GM12878 (cell line): ENCODE measurements around the gene TAF6. TPM values are rescaled to one million over a fixed set of nuclear protein-coding genes. Genes with fewer than 3 reads are reported as not detected.

Experiments
- ATAC-seq: fragments of 200-7000 bp; cut with Tn5 transposase; 3 replicates; pipeline ENCODE4 v1.9.1; 2020; ENCODE audit warnings: mild to moderate bottlenecking, moderate library complexity
- BruUV-seq: library from RNA; stranded (reverse); fragments of 400-500 nt; replicated peaks from 2 replicates; lab custom pipeline; 2021; lab: Mats Ljungman, UMichigan
- CTCF ChIA-PET: fragments of 300-600 bp; sonication (Branson Sonifier 250); formaldehyde crosslinking; extraction: SDS; loops from one replicate; lab custom pipeline; 2021; ENCODE audit warnings: inconsistent platforms; lab: Yijun Ruan, JAX
- POLR2A ChIA-PET: fragments of 350-600 bp; formaldehyde crosslinking; extraction: SDS; loops from one replicate; lab custom pipeline; 2021; ENCODE audit warnings: inconsistent platforms; lab: Charles Lee
- RAD21 ChIA-PET: fragments of 300-600 bp; sonication (Branson Sonifier 250); formaldehyde crosslinking; loops from one replicate; lab custom pipeline; 2023; ENCODE audit warnings: antibody characterized with exemption; ENCODE audit not compliant: unreplicated experiment; lab: Charles Lee
- SMC1A ChIA-PET: fragments of 300-600 bp; sonication (Branson Sonifier 250); formaldehyde crosslinking; loops from one replicate; lab custom pipeline; 2023; ENCODE audit not compliant: unreplicated experiment, uncharacterized antibody; lab: Charles Lee
- DNase-seq: peaks from one replicate; pipeline ENCODE4 v3.0.0-alpha.2; 2011; ENCODE audit warnings: low read depth, low spot score
- FAIRE-seq: peaks from 3 replicates; lab custom pipeline; 2011; peaks lifted over from hg19 to GRCh38; lab: Jason Lieb, UNC
- H2AFZ ChIP-seq: 2 replicates; pipeline ENCODE4 v1.6.0; 2011; ENCODE audit warnings: low read depth, low read length, control low read depth; ENCODE audit not compliant: control insufficient read depth
- H3K27ac ChIP-seq: 2 replicates; pipeline ENCODE4 v1.5.1; 2011; ENCODE audit warnings: control low read depth; ENCODE audit not compliant: control insufficient read depth, insufficient read depth
- H3K27me3 ChIP-seq, 2 experiments: replicated peaks in 1 of 2; 2 replicates each; pipeline versions ENCODE4 v1.6.0 to v1.6.1; 2011; ENCODE audit warnings: low read length in 1 of 2; ENCODE audit not compliant: control insufficient read depth in 2 of 2, insufficient read depth in 2 of 2
- H3K36me3 ChIP-seq, 2 experiments: 2 replicates each; pipeline ENCODE4 v1.5.1; 2011; ENCODE audit warnings: low read length in 1 of 2; ENCODE audit not compliant: control insufficient read depth in 2 of 2, insufficient read depth in 2 of 2
- H3K4me1 ChIP-seq: 2 replicates; pipeline ENCODE4 v1.6.1; 2011; ENCODE audit warnings: mild to moderate bottlenecking, low read length, moderate library complexity, mixed read lengths; ENCODE audit not compliant: control insufficient read depth, insufficient read depth
- H3K4me2 ChIP-seq: 2 replicates; pipeline ENCODE4 v1.6.0; 2011; ENCODE audit warnings: control low read depth; ENCODE audit not compliant: control insufficient read depth, insufficient read depth
- H3K4me3 ChIP-seq: fragments of 200-600 bp; sonication (generic); 2 replicates; pipeline ENCODE4 v1.5.1; 2016
- H3K79me2 ChIP-seq: 2 replicates; pipeline ENCODE4 v1.6.0; 2011; ENCODE audit warnings: low read length; ENCODE audit not compliant: control insufficient read depth, insufficient read depth
- H3K9ac ChIP-seq: 2 replicates; pipeline ENCODE4 v1.8.0; 2011; ENCODE audit warnings: low read length, control low read depth, mixed read lengths; ENCODE audit not compliant: control insufficient read depth, insufficient read depth
- H3K9me3 ChIP-seq: replicated peaks from 3 replicates; pipeline ENCODE4 v1.5.1; 2011; ENCODE audit warnings: mild to moderate bottlenecking, low read length; ENCODE audit not compliant: control insufficient read depth, insufficient read depth
- H4K20me1 ChIP-seq: 2 replicates; pipeline ENCODE4 v1.6.0; 2011; ENCODE audit not compliant: control insufficient read depth, insufficient read depth
- GATAD2B ChIP-seq: fragments of 450-650 bp; conservative IDR thresholded peaks from 2 replicates; pipeline ENCODE4 v1.6.1; 2017; ENCODE audit warnings: low read depth, mild to moderate bottlenecking, moderate library complexity
- SMARCA5 ChIP-seq: fragments of 450-650 bp; IDR thresholded peaks from 2 replicates; pipeline ENCODE4 v1.6.1; 2017; ENCODE audit warnings: mild to moderate bottlenecking
- TAF1 ChIP-seq: IDR thresholded peaks from 2 replicates; pipeline ENCODE4 v1.6.1; 2011; ENCODE audit warnings: mild to moderate bottlenecking, low read depth, low read length, borderline replicate concordance
- ZBED1 ChIP-seq: IDR thresholded peaks from 2 replicates; pipeline ENCODE4 v1.6.1; 2016; ENCODE audit warnings: borderline replicate concordance
- WGBS: methylation state at CpG from one replicate; pipeline ENCODE4 v1.1.6; 2016; ENCODE audit warnings: low lambda C conversion rate; ENCODE audit not compliant: insufficient replicate concordance, insufficient coverage; ENCODE audit errors: missing lambda C conversion rate; 5-methylcytosine and 5-hydroxymethylcytosine counted together
- in situ Hi-C: fragments of 300-500 bp; cut with MboI; formaldehyde crosslinking; loops from 9 replicates; pipeline ENCODE4 v1.14.3; 2018; ENCODE audit warnings: mixed read lengths
- intact Hi-C: fragments of 100-400 bp; cut with micrococcal nuclease; formaldehyde crosslinking; loops from one replicate; pipeline ENCODE4 v1.14.2; 2022; ENCODE audit not compliant: unreplicated experiment
- polyA plus RNA-seq, 11 experiments: library from polyadenylated mRNA; depleted of rRNA in 4 of 11; unstranded in 6 of 11; stranded (reverse) in 5 of 11; fragments of >200 nt; fragmentation: Nextera tagmentation in 4 of 11; fragmentation: Illumina TruSeq in 1 of 11; extraction: Ambion mirVana in 4 of 11; extraction: Trizol in 1 of 11; gene quantifications; 1 replicate in 1 of 11; 2 replicates in 10 of 11; pipeline versions ENCODE4 v1.2.1 to v1.2.3, GENCODE V29; 2011 to 2016; ENCODE audit warnings: inconsistent platforms in 2 of 11, missing spikeins in 2 of 11, low read depth in 1 of 11
- total RNA-seq, 4 experiments: library from RNA; depleted of rRNA in 3 of 4; stranded (reverse); fragments of >200 nt in 3 of 4; fragmentation: Illumina TruSeq in 1 of 4; extraction: Trizol in 1 of 4; gene quantifications; 2 replicates each; pipeline versions ENCODE4 v1.2.1 to v1.2.3, GENCODE V29; 2013 to 2021
- TF ChIP-seq, protein P1 (sequence below): fragments of 450-650 bp; IDR thresholded peaks from 2 replicates; pipeline ENCODE4 v1.6.1; 2018; ENCODE audit warnings: mild to moderate bottlenecking, low read depth, moderate library complexity; ENCODE audit not compliant: partially characterized antibody

The TAF6 gene
- total and polyA plus RNA-seq, 10 of the 15 experiments (the other 5 are each of a cell fraction or from before 2014, with no cell fraction given) = 0.27 to 42.6 (median 17.0) TPM

DNA sequence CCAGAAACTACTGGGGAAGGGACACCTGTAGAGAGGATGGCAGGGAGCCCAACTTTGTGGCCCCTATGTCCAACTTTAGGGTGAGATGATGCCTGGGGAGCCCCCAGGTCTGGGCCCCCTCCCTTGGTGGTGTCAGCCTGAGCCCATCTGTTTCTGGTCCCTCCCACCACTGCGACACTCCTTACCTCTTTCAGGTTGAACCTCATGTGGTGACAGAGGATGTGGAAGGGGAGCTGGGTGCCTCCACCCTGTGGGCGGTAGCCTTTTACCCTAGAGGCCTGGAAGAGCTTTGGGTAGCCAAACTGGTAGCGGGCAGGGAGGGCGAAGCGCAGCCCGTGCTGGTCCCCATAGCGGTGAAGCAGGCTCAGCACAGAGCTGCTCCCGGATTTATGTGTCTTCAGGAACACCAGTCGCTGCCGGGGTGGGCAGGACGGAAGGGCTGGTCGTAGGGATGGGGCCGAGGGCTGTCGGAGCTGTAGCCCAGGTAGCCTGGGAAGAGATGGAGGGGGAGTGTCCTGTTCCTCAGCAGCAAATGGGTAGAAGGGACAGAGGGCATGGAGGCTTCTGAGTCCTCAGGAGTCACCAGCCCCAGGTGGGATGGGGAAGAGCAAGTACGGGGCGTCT lies 47.3 kb upstream of the TAF6 start:
- no peak for DNase-seq

More for the DNA sequence above, 47.3 kb upstream of the TAF6 start:
- H3K36me3 ChIP-seq = no peaks in the 10 kb centered on the region
- no peak overlapping the region for H3K4me3 ChIP-seq
- in situ Hi-C loops = no loop called here
- ATAC-seq (no peak), FAIRE-seq (no peak)
- H3K4me1 ChIP-seq = peaks cover 46% of the 10 kb centered on the region
- no peaks in the 10 kb centered on the region for H3K79me2 ChIP-seq
- no TSS peak for BruUV-seq
- ChIA-PET RAD21 (interaction anchor here (0.8 to 1.8 kb wide), 3 partner anchors 24 to 241 kb away, joined by 3 to 4 read pairs (median 4); no protein-coding TSS in a partner anchor), SMC1A (interaction anchor here (1.9 kb wide), 1 partner anchor 17 kb away, joined by 7 read pairs; the partner anchor contains the start of gene LAMTOR4), POLR2A (interaction anchor here (0.8 to 3.3 kb wide), 4 partner anchors 11 to 24 kb away, joined by 3 to 11 read pairs (median 4); partner anchors contain the start of genes GPC2, LAMTOR4 and STAG3), CTCF (interaction anchor here (0.9 to 1.2 kb wide), 2 partner anchors 17 to 24 kb away, joined by 3 read pairs; partner anchors contain the start of gene LAMTOR4)
- no peaks in the 10 kb centered on the region for H4K20me1 ChIP-seq
- no peaks in the 10 kb centered on the region for H3K9me3 ChIP-seq
- no peak overlapping the region for H3K9ac ChIP-seq
- TF ChIP-seq, protein P1, sequence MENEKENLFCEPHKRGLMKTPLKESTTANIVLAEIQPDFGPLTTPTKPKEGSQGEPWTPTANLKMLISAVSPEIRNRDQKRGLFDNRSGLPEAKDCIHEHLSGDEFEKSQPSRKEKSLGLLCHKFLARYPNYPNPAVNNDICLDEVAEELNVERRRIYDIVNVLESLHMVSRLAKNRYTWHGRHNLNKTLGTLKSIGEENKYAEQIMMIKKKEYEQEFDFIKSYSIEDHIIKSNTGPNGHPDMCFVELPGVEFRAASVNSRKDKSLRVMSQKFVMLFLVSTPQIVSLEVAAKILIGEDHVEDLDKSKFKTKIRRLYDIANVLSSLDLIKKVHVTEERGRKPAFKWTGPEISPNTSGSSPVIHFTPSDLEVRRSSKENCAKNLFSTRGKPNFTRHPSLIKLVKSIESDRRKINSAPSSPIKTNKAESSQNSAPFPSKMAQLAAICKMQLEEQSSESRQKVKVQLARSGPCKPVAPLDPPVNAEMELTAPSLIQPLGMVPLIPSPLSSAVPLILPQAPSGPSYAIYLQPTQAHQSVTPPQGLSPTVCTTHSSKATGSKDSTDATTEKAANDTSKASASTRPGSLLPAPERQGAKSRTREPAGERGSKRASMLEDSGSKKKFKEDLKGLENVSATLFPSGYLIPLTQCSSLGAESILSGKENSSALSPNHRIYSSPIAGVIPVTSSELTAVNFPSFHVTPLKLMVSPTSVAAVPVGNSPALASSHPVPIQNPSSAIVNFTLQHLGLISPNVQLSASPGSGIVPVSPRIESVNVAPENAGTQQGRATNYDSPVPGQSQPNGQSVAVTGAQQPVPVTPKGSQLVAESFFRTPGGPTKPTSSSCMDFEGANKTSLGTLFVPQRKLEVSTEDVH = no peak
- TF ChIP-seq SMARCA5 = no peak
- TF ChIP-seq TAF1 = no peak
- TF ChIP-seq ZBED1 = no peak
- TF ChIP-seq GATAD2B = no peak
- no peak overlapping the region for H3K27ac ChIP-seq
- H2AFZ ChIP-seq = no peak overlapping the region
- peaks cover 0 to 6% of the 10 kb centered on the region in 2 experiments; a peak in 2 of 4 replicates for H3K27me3 ChIP-seq
- no peak overlapping the region for H3K4me2 ChIP-seq
- intact Hi-C loops = no loop called here
- WGBS = 33% methylated on average over 16 of the region's 16 CpGs
